Aorta (tissue), 5 donors: ENCODE data around the gene UBAP2L. TPM values are rescaled to one million over a fixed set of nuclear protein-coding genes. Genes with fewer than 3 reads are reported as not detected.
"Not testable (repeated sequence)": the region's sequence is repeated elsewhere in the genome, so short reads cannot be mapped to it uniquely, and the experiment has no call there.

ENCODE experiments used
- ATAC-seq: fragments of 200-7000 bp; cut with Tn5 transposase; one replicate; pipeline ENCODE4 v1.9.1; 2022; ENCODE audit warnings: moderate library complexity; ENCODE audit not compliant: low FRiP score
- DNase-seq, 2 donors: peaks; one replicate each; pipeline ENCODE4 v3.0.0-alpha.2; 2020
- H3K27ac ChIP-seq, 2 donors: one replicate each; pipeline ENCODE4 v1.5.1; 2013; ENCODE audit warnings: low read length in 2 of 2, mild to moderate bottlenecking in 2 of 2, moderate library complexity in 2 of 2, control low read depth in 1 of 2, inconsistent platforms in 1 of 2, low read depth in 1 of 2
- H3K27me3 ChIP-seq, 2 donors: one replicate each; pipeline ENCODE4 v1.6.1; 2013; ENCODE audit warnings: control low read depth in 1 of 2, low read length in 1 of 2, mild to moderate bottlenecking in 1 of 2, moderate library complexity in 1 of 2; ENCODE audit not compliant: insufficient read depth in 2 of 2, control insufficient read depth in 1 of 2
- H3K36me3 ChIP-seq, 2 donors: one replicate each; pipeline ENCODE4 v1.6.1; 2013; ENCODE audit warnings: control low read depth in 1 of 2, low read length in 1 of 2, mild to moderate bottlenecking in 1 of 2; ENCODE audit not compliant: insufficient read depth in 2 of 2, control insufficient read depth in 1 of 2
- H3K4me1 ChIP-seq, 2 donors: one replicate each; pipeline ENCODE4 v1.6.1; 2013; ENCODE audit warnings: low read length in 2 of 2, control low read depth in 1 of 2, mild to moderate bottlenecking in 1 of 2, moderate library complexity in 1 of 2; ENCODE audit not compliant: insufficient read depth in 2 of 2, control insufficient read depth in 1 of 2
- H3K4me3 ChIP-seq, 2 donors: one replicate each; pipeline ENCODE4 v1.5.1; 2013; ENCODE audit warnings: low read length in 2 of 2, control low read depth in 1 of 2, mild to moderate bottlenecking in 1 of 2
- H3K9me3 ChIP-seq: one replicate; pipeline ENCODE4 v1.6.1; 2013; ENCODE audit warnings: mild to moderate bottlenecking, low read length; ENCODE audit not compliant: control insufficient read depth
- WGBS, 2 donors: extraction: QIAGEN DNeasy Blood & Tissue Kit; methylation state at CpG; one replicate each; pipeline ENCODE4 v1.1.7; 2013; 5-methylcytosine and 5-hydroxymethylcytosine counted together
- intact Hi-C, 2 donors: fragments of 100-400 bp; cut with DNase I; formaldehyde crosslinking; loops; one replicate each; pipeline versions ENCODE4 v1.14.2 to v1.15.0; 2022
- polyA plus RNA-seq, 2 donors: library from polyadenylated mRNA; stranded (reverse); fragments of 200-250 nt; gene quantifications; one replicate each; pipeline ENCODE4 v1.2.3, GENCODE V29; 2013
- total RNA-seq, 2 donors: library from RNA; stranded (reverse); fragmentation: NEBNext Ultra II Directional; extraction: Animal tissue kit (Norgen Biotek cat#: 25700); gene quantifications; one replicate each; pipeline ENCODE4 v1.2.1, GENCODE V29; 2021
- donor health status: healthy with polysubstance abuse.
- donor health status: Bipolar disorder and iron deficiency.
- donor health status: DM: no; HTN: no; CAD: no.
- donor health status: DM: no; HTN: no; CAD: no.
- donor health status: DM: yes; HTN: yes; CAD: no.

Gene UBAP2L
- total and polyA plus RNA-seq, 4 donors = 31.9 to 146 (median 86.8) TPM

DNA sequence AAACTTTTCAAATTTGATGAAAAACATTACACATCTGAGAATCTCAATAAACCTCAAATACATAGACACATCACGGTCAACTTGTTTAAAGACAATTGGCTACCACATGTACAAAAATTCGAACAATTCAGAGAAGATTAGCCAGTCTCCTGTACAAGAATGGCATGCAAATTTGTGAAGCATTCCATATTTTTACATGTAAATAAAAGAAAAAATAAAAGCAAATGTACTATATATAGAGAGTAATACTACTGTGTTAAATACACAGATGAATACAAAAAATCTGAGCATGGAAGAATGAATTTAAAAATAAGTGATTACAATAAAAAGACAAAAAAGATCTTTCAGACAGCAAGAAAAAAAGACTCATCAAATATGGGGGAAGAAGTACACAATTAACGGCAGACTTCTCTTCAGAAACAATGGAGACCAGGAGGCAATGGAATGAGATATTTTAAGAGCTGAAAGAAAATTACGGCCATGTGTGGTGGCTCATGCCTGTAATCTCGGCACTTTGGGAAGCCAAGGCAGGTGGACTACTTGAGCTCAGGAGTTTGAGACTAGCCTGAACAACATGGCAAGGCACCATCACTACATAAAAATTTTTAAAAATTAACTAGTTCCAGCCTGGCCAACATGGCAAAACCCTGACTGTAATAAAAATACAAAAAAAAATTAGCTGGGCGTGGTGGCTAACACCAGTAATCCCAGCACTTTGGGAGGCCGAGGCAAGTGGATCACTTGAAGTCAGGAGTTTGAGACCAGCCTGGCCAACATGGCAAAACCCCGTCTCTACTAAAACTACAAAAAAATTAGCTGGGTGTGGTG lies 74.9 kb downstream of the UBAP2L start:
- H3K36me3 ChIP-seq = no peaks in the 10 kb centered on the region
- H3K4me1 ChIP-seq = no peaks in the 10 kb centered on the region
- DNase-seq (no peak), ATAC-seq (no peak)
- intact Hi-C loops = no loop called here
- H3K27me3 ChIP-seq = no peaks in the 10 kb centered on the region
- 80 to 81% methylated on average over 8 of the region's 8 CpGs for WGBS, 2 donors
- no peak overlapping the region for H3K27ac ChIP-seq
- H3K4me3 ChIP-seq = no peak overlapping the region
- H3K9me3 ChIP-seq = peaks cover 2% of the 10 kb centered on the region

GRCh38 chr1:154301582-154301981 lies 80.8 kb downstream of the UBAP2L start:
- 79 to 88% methylated on average over 1 of the region's 1 CpG for WGBS, 2 donors
- ATAC-seq = no peak

GRCh38 chr1:154304664-154305337 lies 84.0 kb downstream of the UBAP2L start:
- H3K27me3 ChIP-seq = no peaks in the 10 kb centered on the region
- H3K4me3 ChIP-seq = no peak overlapping the region
- no peaks in the 10 kb centered on the region for H3K9me3 ChIP-seq
- no peaks in the 10 kb centered on the region for H3K4me1 ChIP-seq
- no peak overlapping the region for H3K27ac ChIP-seq
- DNase-seq (no peak), ATAC-seq (no peak)
- H3K36me3 ChIP-seq = no peaks in the 10 kb centered on the region
- intact Hi-C loops = no loop called here
- WGBS, 2 donors = 71 to 80% methylated on average over 9 of the region's 9 CpGs

More at GRCh38 chr1:154301582-154301981, 80.8 kb downstream of the UBAP2L start:
- no peak overlapping the region for H3K4me3 ChIP-seq
- intact Hi-C loops = no loop called here
- H3K27me3 ChIP-seq = no peaks in the 10 kb centered on the region
- no peaks in the 10 kb centered on the region for H3K36me3 ChIP-seq
- no peaks in the 10 kb centered on the region for H3K9me3 ChIP-seq
- no peaks in the 10 kb centered on the region for H3K4me1 ChIP-seq
- DNase-seq = no peak
- H3K27ac ChIP-seq = no peak overlapping the region

- no peak overlapping the region for H3K27ac ChIP-seq
- ATAC-seq (no peak), DNase-seq (no peak)
- no peak overlapping the region for H3K4me3 ChIP-seq
- no peaks in the 10 kb centered on the region for H3K9me3 ChIP-seq
- H3K27me3 ChIP-seq = no peaks in the 10 kb centered on the region
- intact Hi-C loops = no loop called here
- H3K36me3 ChIP-seq = no peaks in the 10 kb centered on the region
- WGBS, 2 donors = 82 to 86% methylated on average over 3 of the region's 3 CpGs
- no peaks in the 10 kb centered on the region for H3K4me1 ChIP-seq
These were observed 85.4 kb downstream of the UBAP2L start for GRCh38 chr1:154306151-154306550.

- DNase-seq, ATAC-seq, H3K27ac ChIP-seq, H3K36me3 ChIP-seq, H3K27me3 ChIP-seq, H3K4me3 ChIP-seq, intact Hi-C loops, H3K9me3 ChIP-seq, H3K4me1 ChIP-seq: not testable (repeated sequence)
- 66 to 74% methylated on average over 4 of the region's 4 CpGs for WGBS, 2 donors
These were observed 87.0 kb downstream of the UBAP2L start for GRCh38 chr1:154307670-154308270.

- H3K4me1 ChIP-seq, H3K27ac ChIP-seq, H3K9me3 ChIP-seq, intact Hi-C loops, H3K27me3 ChIP-seq, ATAC-seq, DNase-seq, H3K36me3 ChIP-seq, H3K4me3 ChIP-seq: not testable (repeated sequence)
- WGBS, 2 donors = 71 to 82% methylated on average over 7 of the region's 7 CpGs
These were observed 88.4 kb downstream of the UBAP2L start for GRCh38 chr1:154309136-154309535.

DNA sequence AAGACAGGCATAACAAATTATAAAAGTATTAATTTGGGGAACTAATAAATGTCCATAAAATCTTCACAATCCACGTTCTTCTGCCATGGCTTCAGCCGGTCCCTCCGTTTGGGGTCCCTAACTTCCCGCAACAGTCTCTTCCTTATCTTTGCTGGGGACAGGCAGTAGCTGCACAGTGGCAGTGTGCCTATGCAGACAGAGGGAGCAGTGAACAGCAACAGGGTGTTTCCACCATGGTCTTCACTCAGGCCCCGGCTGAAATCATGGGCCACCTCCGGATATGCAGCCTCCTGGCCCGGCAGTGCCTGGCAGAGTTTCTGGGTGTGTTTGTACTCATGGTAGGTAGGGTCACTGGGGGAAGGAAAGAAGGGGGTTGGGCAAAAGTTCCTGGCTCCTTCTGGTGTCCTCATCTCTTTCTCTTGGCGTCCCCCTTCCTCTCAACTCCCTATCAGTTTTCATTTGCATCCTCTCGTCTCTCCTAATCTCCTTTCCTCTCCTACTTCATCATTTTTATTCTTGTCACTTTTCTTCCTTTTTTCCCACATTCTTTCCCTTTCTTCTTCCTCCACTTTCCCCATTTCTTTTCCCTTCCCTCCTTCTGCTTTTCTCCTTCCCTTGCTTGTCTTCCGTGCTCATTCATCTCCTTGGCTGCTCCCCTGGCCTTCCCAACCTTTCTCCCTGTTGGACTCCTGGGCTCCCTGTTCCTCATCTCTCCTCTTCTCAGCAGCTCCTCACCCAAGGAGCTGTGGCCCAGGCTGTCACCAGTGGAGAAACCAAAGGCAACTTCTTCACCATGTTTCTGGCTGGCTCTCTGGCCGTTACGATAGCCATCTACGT lies 91.7 kb downstream of the UBAP2L start:
- H3K27ac ChIP-seq, H3K36me3 ChIP-seq, intact Hi-C loops, ATAC-seq, H3K27me3 ChIP-seq, H3K9me3 ChIP-seq, H3K4me3 ChIP-seq, DNase-seq, H3K4me1 ChIP-seq: not testable (repeated sequence)
- WGBS, 2 donors = 72 to 76% methylated on average over 13 of the region's 13 CpGs

GRCh38 chr1:154313066-154313356 lies 92.3 kb downstream of the UBAP2L start:
- Histone ChIP-seq H3K27me3 (no peaks in the 10 kb centered on the region), H3K36me3 (no peaks in the 10 kb centered on the region), H3K9me3 (no peaks in the 10 kb centered on the region), H3K27ac (no peak overlapping the region), H3K4me3 (no peak overlapping the region), H3K4me1 (no peaks in the 10 kb centered on the region)
- ATAC-seq = no peak
- no peak for DNase-seq
- intact Hi-C loops = no loop called here
- 83 to 85% methylated on average over 10 of the region's 10 CpGs for WGBS, 2 donors
